K562 (cell line): ENCODE data around the gene HOXB8. TPM values are rescaled to one million over a fixed set of nuclear protein-coding genes. Genes with fewer than 3 reads are reported as not detected.

ENCODE experiments used
- ADNP ChIP-seq: fragments of 200-800 bp; sonication (Bioruptor generic); IDR thresholded peaks from 2 replicates; pipeline ENCODE4 v1.6.1; 2016; ENCODE audit warnings: missing genetic modification characterization, missing compliant biosample characterization
- CC2D1A ChIP-seq: fragments of 450-650 bp; IDR thresholded peaks from 2 replicates; pipeline ENCODE4 v1.6.1; 2017; ENCODE audit warnings: mild to moderate bottlenecking
- EZH2 ChIP-seq: IDR thresholded peaks from 2 replicates; pipeline ENCODE4 v1.6.1; 2012; ENCODE audit warnings: low read depth, mild to moderate bottlenecking, inconsistent platforms, low read length, borderline replicate concordance
- FOS ChIP-seq: IDR thresholded peaks from 3 replicates; pipeline ENCODE4 v1.6.1; 2011; ENCODE audit not compliant: insufficient read length; ENCODE audit errors: extremely low read depth
- FOXK1 ChIP-seq: sonication (generic); formaldehyde crosslinking; IDR thresholded peaks from 2 replicates; pipeline ENCODE4 v1.8.0; 2022; ENCODE audit warnings: missing genetic modification reagents, mild to moderate bottlenecking, borderline replicate concordance
- KDM1A ChIP-seq, 2 experiments: fragments of 450-650 bp; IDR thresholded peaks; 2 replicates each; pipeline ENCODE4 v1.6.1; 2016; ENCODE audit warnings: mild to moderate bottlenecking in 2 of 2
- KLF16 ChIP-seq: IDR thresholded peaks from 2 replicates; pipeline ENCODE4 v1.6.1; 2016; ENCODE audit warnings: antibody characterized with exemption
- NFRKB ChIP-seq: fragments of 450-650 bp; IDR thresholded peaks from 2 replicates; pipeline ENCODE4 v1.6.1; 2016; ENCODE audit warnings: low read depth
- POLR2H ChIP-seq: IDR thresholded peaks from 2 replicates; pipeline ENCODE4 v1.6.1; 2016; ENCODE audit warnings: missing genetic modification characterization, low read depth, mild to moderate bottlenecking, control low read depth, missing compliant biosample characterization, moderate library complexity
- POLR3G ChIP-seq: IDR thresholded peaks from 2 replicates; pipeline ENCODE4 v1.6.1; 2011; ENCODE audit not compliant: insufficient read length, insufficient replicate concordance; ENCODE audit errors: extremely low read depth
- RAD51 ChIP-seq: fragments of 450-650 bp; IDR thresholded peaks from 2 replicates; pipeline ENCODE4 v1.7.1; 2016; ENCODE audit warnings: low read depth, mild to moderate bottlenecking, borderline replicate concordance
- TCF7 ChIP-seq: sonication (generic); IDR thresholded peaks from 2 replicates; pipeline ENCODE4 v1.6.1; 2016; ENCODE audit warnings: antibody characterized with exemption, borderline replicate concordance
- XRCC5 ChIP-seq: fragments of 200-400 bp; formaldehyde crosslinking; IDR thresholded peaks from 2 replicates; pipeline ENCODE4 v1.6.1; 2017; ENCODE audit warnings: low read depth, mild to moderate bottlenecking, low read length
- ZNF140 ChIP-seq: fragments of 250-450 bp; sonication (Bioruptor Pico); IDR thresholded peaks from 2 replicates; pipeline ENCODE4 v1.8.0; 2021; ENCODE audit warnings: moderate library complexity, mild to moderate bottlenecking, inconsistent platforms
- ZNF583 ChIP-seq: fragments of 250-450 bp; sonication (Bioruptor Pico); IDR thresholded peaks from 2 replicates; pipeline ENCODE4 v1.4.0; 2020
- polyA plus RNA-seq, 8 experiments: library from polyadenylated mRNA; depleted of rRNA in 4 of 8; stranded (reverse) in 5 of 8; unstranded in 3 of 8; fragments of >200 nt; fragmentation: Nextera tagmentation in 2 of 8; fragmentation: Illumina TruSeq in 1 of 8; extraction: Ambion mirVana in 2 of 8; extraction: Trizol in 1 of 8; gene quantifications; 2 replicates each; pipeline versions ENCODE4 v1.2.1 to v1.2.3, GENCODE V29; 2011 to 2014; ENCODE audit warnings: inconsistent platforms in 1 of 8, missing spikeins in 1 of 8
- total RNA-seq, 7 experiments: library from RNA; depleted of rRNA in 6 of 7; stranded (reverse); fragments of >200 nt in 6 of 7; fragmentation: Illumina TruSeq in 2 of 7; extraction: Trizol in 2 of 7; gene quantifications; 2 replicates each; pipeline versions ENCODE4 v1.2.1 to v1.2.3, GENCODE V29; 2011 to 2021; ENCODE audit warnings: low replicate concordance in 1 of 7
- TF ChIP-seq, protein P1 (sequence below): fragments of 250-450 bp; sonication (Bioruptor Pico); IDR thresholded peaks from 2 replicates; pipeline ENCODE4 v1.8.0; 2021; ENCODE audit warnings: mild to moderate bottlenecking, moderate library complexity
- TF ChIP-seq, protein P2 (sequence below): fragments of 450-650 bp; IDR thresholded peaks from 2 replicates; pipeline ENCODE4 v1.6.1; 2014; ENCODE audit warnings: low read depth, mild to moderate bottlenecking, moderate library complexity, borderline replicate concordance
- TF ChIP-seq, protein P3 (sequence below): fragments of 250-450 bp; sonication (Bioruptor Pico); IDR thresholded peaks from 2 replicates; pipeline ENCODE4 v1.4.0; 2020; ENCODE audit warnings: mild to moderate bottlenecking, moderate library complexity, borderline replicate concordance
- TF ChIP-seq, protein P4 (sequence below): sonication (generic); formaldehyde crosslinking; IDR thresholded peaks from 2 replicates; pipeline ENCODE4 v1.8.0; 2023; ENCODE audit warnings: mild to moderate bottlenecking, missing genetic modification reagents

The HOXB8 gene
- total and polyA plus RNA-seq, 9 of the 15 experiments (the other 6 are each of a cell fraction or from before 2014, with no cell fraction given), result 0.52 to 23.8 (median 3.6) TPM

DNA sequence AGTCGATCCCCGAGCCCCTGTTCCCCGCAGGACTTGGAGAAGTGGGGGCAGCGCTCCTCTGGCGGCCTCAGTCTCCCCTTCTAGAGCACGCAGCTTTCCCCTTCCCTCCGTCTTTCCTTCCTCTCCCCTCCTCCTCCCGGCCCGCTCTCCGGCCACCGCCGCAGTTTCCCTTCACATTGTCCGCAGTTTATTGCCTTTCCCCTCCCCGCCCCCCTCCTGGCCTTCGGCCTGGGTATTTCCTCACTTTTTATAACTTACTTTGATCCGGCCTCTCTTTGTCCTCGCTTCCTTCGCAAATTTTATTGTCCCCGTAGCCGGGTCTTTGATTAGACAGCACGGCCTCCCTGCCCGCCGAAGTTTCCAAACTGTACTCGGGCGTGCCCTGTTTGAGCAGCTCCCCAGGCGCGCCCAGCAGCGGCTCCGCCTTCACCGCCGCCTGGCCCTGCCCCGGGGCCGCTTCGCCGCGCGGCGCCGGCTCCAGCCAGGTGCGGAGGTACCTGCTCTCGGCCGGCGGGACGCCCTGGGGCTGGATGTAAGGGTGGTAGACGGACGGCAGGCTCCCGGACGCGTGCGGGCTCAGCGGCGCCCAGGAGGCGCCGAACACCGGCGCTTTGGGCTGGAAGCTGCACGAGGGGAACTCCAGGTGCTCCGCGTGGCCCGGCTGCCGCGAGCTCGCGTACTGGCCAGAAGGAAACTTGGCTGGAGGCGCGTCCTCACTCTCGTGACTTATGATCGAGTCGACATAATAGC, 10.6 kb upstream of the HOXB8 start (continued):
- TF ChIP-seq TCF7, result 0 out of 2 replicates have a peak, but pooled peaks have one; percentile 35
- TF ChIP-seq XRCC5, result no peak
- TF ChIP-seq EZH2, result no peak
- no peak for TF ChIP-seq FOXK1 (CRISPR knock-in tag)
- no peak for TF ChIP-seq FOS
- TF ChIP-seq, protein P1, sequence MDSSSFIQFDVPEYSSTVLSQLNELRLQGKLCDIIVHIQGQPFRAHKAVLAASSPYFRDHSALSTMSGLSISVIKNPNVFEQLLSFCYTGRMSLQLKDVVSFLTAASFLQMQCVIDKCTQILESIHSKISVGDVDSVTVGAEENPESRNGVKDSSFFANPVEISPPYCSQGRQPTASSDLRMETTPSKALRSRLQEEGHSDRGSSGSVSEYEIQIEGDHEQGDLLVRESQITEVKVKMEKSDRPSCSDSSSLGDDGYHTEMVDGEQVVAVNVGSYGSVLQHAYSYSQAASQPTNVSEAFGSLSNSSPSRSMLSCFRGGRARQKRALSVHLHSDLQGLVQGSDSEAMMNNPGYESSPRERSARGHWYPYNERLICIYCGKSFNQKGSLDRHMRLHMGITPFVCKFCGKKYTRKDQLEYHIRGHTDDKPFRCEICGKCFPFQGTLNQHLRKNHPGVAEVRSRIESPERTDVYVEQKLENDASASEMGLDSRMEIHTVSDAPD, result no peak
- TF ChIP-seq ZNF140, result no peak
- no peak for TF ChIP-seq ZNF583 (CRISPR knock-in tag)
- TF ChIP-seq, protein P2, sequence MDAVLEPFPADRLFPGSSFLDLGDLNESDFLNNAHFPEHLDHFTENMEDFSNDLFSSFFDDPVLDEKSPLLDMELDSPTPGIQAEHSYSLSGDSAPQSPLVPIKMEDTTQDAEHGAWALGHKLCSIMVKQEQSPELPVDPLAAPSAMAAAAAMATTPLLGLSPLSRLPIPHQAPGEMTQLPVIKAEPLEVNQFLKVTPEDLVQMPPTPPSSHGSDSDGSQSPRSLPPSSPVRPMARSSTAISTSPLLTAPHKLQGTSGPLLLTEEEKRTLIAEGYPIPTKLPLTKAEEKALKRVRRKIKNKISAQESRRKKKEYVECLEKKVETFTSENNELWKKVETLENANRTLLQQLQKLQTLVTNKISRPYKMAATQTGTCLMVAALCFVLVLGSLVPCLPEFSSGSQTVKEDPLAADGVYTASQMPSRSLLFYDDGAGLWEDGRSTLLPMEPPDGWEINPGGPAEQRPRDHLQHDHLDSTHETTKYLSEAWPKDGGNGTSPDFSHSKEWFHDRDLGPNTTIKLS, result no peak
- TF ChIP-seq KLF16, result no peak
- no peak for TF ChIP-seq KDM1A (IDR thresholded peaks at IDR 0.05)
- TF ChIP-seq, protein P3, sequence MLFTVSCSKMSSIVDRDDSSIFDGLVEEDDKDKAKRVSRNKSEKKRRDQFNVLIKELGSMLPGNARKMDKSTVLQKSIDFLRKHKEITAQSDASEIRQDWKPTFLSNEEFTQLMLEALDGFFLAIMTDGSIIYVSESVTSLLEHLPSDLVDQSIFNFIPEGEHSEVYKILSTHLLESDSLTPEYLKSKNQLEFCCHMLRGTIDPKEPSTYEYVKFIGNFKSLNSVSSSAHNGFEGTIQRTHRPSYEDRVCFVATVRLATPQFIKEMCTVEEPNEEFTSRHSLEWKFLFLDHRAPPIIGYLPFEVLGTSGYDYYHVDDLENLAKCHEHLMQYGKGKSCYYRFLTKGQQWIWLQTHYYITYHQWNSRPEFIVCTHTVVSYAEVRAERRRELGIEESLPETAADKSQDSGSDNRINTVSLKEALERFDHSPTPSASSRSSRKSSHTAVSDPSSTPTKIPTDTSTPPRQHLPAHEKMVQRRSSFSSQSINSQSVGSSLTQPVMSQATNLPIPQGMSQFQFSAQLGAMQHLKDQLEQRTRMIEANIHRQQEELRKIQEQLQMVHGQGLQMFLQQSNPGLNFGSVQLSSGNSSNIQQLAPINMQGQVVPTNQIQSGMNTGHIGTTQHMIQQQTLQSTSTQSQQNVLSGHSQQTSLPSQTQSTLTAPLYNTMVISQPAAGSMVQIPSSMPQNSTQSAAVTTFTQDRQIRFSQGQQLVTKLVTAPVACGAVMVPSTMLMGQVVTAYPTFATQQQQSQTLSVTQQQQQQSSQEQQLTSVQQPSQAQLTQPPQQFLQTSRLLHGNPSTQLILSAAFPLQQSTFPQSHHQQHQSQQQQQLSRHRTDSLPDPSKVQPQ (CRISPR knock-in tag), result no peak
- TF ChIP-seq, protein P4, sequence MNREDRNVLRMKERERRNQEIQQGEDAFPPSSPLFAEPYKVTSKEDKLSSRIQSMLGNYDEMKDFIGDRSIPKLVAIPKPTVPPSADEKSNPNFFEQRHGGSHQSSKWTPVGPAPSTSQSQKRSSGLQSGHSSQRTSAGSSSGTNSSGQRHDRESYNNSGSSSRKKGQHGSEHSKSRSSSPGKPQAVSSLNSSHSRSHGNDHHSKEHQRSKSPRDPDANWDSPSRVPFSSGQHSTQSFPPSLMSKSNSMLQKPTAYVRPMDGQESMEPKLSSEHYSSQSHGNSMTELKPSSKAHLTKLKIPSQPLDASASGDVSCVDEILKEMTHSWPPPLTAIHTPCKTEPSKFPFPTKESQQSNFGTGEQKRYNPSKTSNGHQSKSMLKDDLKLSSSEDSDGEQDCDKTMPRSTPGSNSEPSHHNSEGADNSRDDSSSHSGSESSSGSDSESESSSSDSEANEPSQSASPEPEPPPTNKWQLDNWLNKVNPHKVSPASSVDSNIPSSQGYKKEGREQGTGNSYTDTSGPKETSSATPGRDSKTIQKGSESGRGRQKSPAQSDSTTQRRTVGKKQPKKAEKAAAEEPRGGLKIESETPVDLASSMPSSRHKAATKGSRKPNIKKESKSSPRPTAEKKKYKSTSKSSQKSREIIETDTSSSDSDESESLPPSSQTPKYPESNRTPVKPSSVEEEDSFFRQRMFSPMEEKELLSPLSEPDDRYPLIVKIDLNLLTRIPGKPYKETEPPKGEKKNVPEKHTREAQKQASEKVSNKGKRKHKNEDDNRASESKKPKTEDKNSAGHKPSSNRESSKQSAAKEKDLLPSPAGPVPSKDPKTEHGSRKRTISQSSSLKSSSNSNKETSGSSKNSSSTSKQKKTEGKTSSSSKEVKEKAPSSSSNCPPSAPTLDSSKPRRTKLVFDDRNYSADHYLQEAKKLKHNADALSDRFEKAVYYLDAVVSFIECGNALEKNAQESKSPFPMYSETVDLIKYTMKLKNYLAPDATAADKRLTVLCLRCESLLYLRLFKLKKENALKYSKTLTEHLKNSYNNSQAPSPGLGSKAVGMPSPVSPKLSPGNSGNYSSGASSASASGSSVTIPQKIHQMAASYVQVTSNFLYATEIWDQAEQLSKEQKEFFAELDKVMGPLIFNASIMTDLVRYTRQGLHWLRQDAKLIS, result no peak; the same call in none of the 2 replicates
- TF ChIP-seq POLR3G, result no peak
- no peak; the same call in 1 of the 2 replicates for TF ChIP-seq POLR2H (tag)
- TF ChIP-seq ADNP (tag), result no peak
- peak; percentile 12; the same call in 1 of the 2 replicates for TF ChIP-seq CC2D1A
- TF ChIP-seq NFRKB, result peak; percentile 35; the same call in 1 of the 2 replicates
- TF ChIP-seq RAD51, result no peak
